Upper lobe of right lung (tissue), 1 donor: ENCODE data around the gene EHBP1L1. TPM values are rescaled to one million over a fixed set of nuclear protein-coding genes. Genes with fewer than 3 reads are reported as not detected.
A peak's percentile ranks its signal among the peaks of the same experiment; 100 is the strongest.

ENCODE experiments used
- ATAC-seq: fragments of 200-7000 bp; cut with Tn5 transposase; one replicate; pipeline ENCODE4 v1.9.1; 2020; ENCODE audit warnings: mild to moderate bottlenecking, moderate library complexity
- DNase-seq: peaks from one replicate; pipeline ENCODE4 v3.0.0-alpha.2; 2020
- H3K27ac ChIP-seq: fragments of 200-600 bp; one replicate; pipeline ENCODE4 v1.8.0; 2022
- H3K27me3 ChIP-seq: fragments of 200-600 bp; one replicate; pipeline ENCODE4 v1.8.0; 2022; ENCODE audit warnings: mild to moderate bottlenecking
- H3K36me3 ChIP-seq: fragments of 200-600 bp; one replicate; pipeline ENCODE4 v1.8.0; 2022
- H3K4me1 ChIP-seq: fragments of 200-600 bp; one replicate; pipeline ENCODE4 v1.8.0; 2022
- H3K4me3 ChIP-seq: fragments of 200-600 bp; one replicate; pipeline ENCODE4 v1.8.0; 2022; ENCODE audit warnings: mild to moderate bottlenecking
- H3K9me3 ChIP-seq: fragments of 200-600 bp; one replicate; pipeline ENCODE4 v1.8.0; 2022
- intact Hi-C: fragments of 100-400 bp; cut with DNase I; formaldehyde crosslinking; loops from one replicate; pipeline ENCODE4 v1.11.0; 2022
- total RNA-seq: library from RNA; stranded (reverse); fragmentation: NEBNext Ultra II Directional; extraction: Animal tissue kit (Norgen Biotek cat#: 25700); gene quantifications from one replicate; pipeline ENCODE4 v1.2.1, GENCODE V29; 2021
- TF ChIP-seq, protein P1 (sequence below): fragments of 200-600 bp; IDR thresholded peaks from one replicate; pipeline ENCODE4 v1.8.0; 2022; ENCODE audit warnings: antibody characterized with exemption
- donor health status: DM: no; HTN: yes; CAD: no; lungs with severe emphysema.

The EHBP1L1 gene
- total RNA-seq, 1 donor from 2014 or later: 88.3 TPM

DNA sequence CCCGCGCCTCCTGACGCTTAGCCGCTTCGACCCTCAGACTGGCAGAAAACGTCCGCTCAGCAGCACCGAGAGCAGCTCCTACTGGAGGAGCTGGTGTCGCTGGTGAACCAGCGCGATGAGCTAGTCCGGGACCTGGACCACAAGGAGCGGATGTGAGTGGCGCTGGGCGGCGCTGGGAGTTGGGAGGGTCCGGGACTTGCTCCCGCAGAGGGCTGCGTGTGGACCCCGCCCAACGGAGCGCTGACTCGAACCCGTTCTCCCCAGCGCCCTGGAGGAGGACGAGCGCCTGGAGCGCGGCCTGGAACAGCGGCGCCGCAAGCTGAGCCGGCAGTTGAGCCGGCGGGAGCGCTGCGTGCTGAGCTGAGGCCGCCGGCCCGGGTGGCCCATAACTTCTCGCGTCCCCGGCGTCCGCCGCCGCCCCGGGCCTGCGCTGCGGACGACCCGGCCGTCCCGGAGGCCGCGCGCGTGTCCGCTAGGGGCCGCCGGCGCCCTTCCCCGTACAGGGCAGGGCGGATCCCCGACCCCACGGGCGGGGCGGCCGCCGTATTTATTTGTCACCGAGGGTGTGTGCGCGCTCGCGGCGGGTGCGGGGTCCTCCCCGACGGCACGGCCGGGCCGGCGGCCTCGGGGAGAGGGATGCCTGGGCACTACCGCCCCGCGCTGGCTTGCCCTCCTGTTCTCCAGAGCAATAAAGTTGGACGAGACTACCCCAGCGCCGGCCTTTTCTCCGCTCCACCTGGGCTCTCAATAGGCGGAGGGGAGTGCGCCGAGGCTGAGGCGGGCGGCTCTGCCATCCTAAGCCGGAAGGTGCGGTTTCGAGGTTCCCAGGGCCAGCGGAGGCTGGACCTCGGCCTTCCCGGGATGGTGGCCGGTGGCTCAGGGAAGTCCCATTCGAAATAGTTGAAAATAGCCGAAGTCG, 16.3 kb downstream of the EHBP1L1 start:
- H3K27ac ChIP-seq: no peak overlapping the region
- H3K4me1 ChIP-seq: peaks cover 13% of the 10 kb centered on the region
- intact Hi-C loops: no loop called here
- peak; percentile 23 for ATAC-seq
- no peaks in the 10 kb centered on the region for H3K27me3 ChIP-seq
- DNase-seq: peak; percentile 69
- H3K9me3 ChIP-seq: no peaks in the 10 kb centered on the region
- no peak overlapping the region for H3K4me3 ChIP-seq
- peaks cover 27% of the 10 kb centered on the region for H3K36me3 ChIP-seq
- TF ChIP-seq, protein P1, sequence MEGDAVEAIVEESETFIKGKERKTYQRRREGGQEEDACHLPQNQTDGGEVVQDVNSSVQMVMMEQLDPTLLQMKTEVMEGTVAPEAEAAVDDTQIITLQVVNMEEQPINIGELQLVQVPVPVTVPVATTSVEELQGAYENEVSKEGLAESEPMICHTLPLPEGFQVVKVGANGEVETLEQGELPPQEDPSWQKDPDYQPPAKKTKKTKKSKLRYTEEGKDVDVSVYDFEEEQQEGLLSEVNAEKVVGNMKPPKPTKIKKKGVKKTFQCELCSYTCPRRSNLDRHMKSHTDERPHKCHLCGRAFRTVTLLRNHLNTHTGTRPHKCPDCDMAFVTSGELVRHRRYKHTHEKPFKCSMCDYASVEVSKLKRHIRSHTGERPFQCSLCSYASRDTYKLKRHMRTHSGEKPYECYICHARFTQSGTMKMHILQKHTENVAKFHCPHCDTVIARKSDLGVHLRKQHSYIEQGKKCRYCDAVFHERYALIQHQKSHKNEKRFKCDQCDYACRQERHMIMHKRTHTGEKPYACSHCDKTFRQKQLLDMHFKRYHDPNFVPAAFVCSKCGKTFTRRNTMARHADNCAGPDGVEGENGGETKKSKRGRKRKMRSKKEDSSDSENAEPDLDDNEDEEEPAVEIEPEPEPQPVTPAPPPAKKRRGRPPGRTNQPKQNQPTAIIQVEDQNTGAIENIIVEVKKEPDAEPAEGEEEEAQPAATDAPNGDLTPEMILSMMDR: no peak

DNA sequence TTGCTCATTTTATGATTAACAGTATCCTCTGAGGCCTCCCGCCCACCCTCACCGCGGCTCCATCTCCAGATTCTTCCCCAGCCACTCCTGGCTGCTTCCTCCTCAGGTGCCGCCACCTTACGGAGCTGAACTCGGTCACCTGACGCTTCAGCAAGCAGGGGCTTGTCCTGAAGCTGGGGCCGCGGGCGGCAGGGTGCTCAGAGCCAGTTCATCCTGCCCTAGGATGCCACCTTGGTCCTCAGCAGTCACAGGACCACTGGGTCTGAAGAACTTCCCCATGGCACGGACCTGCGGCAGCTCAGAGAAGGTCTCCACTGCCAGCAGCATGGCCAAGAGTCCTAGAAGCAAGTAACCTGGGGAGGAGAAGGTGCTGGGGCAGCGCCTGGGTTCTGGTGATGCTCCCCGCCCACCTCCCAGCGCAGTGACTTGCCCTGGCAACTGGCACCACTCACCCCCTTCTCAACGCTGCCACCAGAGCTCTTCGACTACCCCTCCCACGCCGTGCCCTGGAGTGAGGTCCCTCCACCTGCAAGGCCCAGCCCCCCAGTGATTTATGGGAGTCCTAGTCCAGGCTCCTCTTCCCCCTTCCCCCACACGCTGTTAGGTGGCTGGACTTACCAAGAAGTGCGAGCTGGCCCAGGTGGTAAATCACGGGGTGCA, 17.1 kb downstream of the EHBP1L1 start:
- no peaks in the 10 kb centered on the region for H3K9me3 ChIP-seq
- no peaks in the 10 kb centered on the region for H3K27me3 ChIP-seq
- H3K4me1 ChIP-seq: peaks cover 6% of the 10 kb centered on the region
- H3K36me3 ChIP-seq: peaks cover 35% of the 10 kb centered on the region
- no peak for DNase-seq
- ATAC-seq: no peak
- H3K4me3 ChIP-seq: no peak overlapping the region
- intact Hi-C loops: no loop called here
- no peak overlapping the region for H3K27ac ChIP-seq
- TF ChIP-seq, protein P1: no peak

DNA sequence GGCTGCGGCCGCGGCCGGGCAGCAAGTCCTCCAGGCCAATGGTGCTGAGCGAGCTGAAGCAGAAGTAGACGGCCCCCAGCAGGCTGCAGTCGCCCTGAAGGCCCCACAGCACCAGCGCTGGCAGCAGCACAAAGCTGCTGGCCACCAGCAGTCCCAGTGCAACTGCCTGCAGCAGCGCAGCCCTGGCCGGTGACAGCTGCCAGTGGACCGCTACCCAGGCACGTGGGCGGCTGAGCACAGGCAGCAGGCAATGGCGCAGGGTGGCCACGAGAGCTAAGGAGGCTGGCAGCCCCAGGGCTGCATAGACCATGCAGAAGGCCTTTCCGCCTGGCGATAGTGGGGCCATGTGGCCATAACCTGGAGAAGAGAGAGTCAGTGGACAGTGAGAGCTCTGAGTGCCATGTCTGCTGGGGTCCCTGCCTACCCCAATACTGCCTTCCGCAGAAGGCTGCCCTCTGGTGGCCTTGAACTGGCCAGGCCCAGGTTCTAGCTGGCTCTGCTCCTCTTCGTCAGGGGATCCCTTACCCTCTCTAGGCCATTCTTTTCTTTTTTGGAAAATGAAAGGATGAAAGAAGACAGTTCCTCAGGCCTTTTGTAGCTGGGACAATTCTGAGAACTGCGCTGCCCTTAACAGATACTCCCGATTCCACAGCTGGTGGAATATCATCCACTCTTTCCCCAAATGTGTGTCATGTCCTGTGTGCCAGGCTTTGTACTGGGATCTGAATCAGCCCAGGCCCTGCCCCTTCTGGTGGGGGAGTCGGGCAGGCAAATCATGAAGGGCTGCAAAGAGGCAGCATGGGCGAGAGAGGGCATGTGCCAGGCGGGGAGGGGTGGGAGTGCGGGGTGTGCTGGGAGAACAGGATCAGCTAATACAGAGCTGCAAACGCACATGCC, 17.9 kb downstream of the EHBP1L1 start:
- intact Hi-C loops: no loop called here
- Histone ChIP-seq H3K9me3 (no peaks in the 10 kb centered on the region), H3K36me3 (peaks cover 43% of the 10 kb centered on the region), H3K4me1 (no peaks in the 10 kb centered on the region), H3K27ac (no peak overlapping the region), H3K4me3 (no peak overlapping the region), H3K27me3 (no peaks in the 10 kb centered on the region)
- no peak for DNase-seq
- TF ChIP-seq, protein P1: peak; percentile 67
- peak; percentile 48 for ATAC-seq

DNA sequence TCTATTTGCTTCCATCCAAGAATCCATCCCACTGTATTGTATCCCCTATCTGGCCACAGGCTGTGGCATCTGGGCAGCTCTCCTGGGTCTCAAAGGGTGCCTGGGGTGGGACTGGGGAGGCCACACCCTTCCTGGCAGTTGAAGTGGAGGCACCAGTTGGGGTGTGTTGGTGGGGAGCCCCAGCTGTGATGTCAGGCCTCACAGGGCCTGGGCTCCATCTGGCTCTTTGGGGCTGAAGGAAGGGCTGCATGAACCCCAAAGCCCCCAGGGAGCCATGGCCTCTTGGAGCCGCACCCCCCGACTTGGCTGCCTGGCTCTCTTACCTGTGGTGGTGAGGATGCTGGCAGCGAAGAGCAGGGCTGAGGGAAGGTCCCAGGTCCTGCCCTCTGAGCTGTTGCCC, 19.3 kb downstream of the EHBP1L1 start:
- peaks cover 41% of the 10 kb centered on the region for H3K36me3 ChIP-seq
- ATAC-seq (peak; percentile 1), DNase-seq (no peak)
- H3K27me3 ChIP-seq: no peaks in the 10 kb centered on the region
- H3K4me1 ChIP-seq: no peaks in the 10 kb centered on the region
- intact Hi-C loops: no loop called here
- peak overlapping the region; percentile 11 for H3K27ac ChIP-seq
- H3K9me3 ChIP-seq: no peaks in the 10 kb centered on the region
- no peak overlapping the region for H3K4me3 ChIP-seq
- TF ChIP-seq, protein P1: no peak

DNA sequence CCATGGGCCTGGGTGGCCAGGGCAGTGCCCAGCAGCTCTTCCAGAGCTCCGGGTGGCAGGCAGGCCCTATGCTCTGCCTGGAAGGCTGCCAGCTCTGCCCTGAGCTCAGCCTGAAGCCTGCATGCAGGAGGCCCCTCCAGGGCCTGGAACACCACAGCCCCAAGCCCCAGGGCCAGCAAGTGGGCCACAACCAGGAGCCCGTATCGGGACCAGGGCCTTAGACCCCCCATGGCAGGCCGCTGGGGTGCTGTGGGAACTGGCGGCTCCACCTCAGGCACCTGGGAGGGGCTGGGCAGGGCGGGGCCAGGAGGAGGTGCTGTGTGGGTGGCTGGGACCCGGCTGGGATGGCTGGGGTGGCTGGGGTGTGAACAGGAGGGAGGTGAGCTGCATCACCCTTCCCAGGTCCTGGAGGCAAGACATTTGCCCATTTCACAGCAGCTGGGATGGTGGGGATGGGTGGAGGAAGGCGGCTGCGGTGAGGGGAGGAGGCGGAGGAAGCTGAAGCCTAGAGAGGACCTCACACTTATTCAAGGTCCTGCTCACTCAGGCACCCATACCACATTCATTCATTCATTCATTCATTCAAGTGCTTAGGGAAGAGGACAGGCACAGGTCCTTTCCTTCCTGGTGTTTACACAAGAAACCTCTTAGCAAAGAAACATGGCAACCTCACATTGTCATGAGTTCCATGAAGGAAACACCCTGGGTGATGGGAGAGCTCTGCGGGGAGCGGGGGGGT, 19.9 kb downstream of the EHBP1L1 start, which contains the start of gene KCNK7:
TSS of gene KCNK7 (minus strand) at position 258 of the 739 bp plus-strand sequence. CDS start at position 230, 28 bp downstream.
- Histone ChIP-seq H3K4me3 (no peak within 1 kb of the TSS), H3K4me1 (no peaks in the 10 kb centered on the region), H3K27me3 (no peaks in the 10 kb centered on the region), H3K36me3 (peaks cover 35% of the 10 kb centered on the region), H3K9me3 (no peaks in the 10 kb centered on the region), H3K27ac (peak within 1 kb of the TSS; percentile 11)
- TF ChIP-seq, protein P1: no peak
- intact Hi-C loops: no loop called here
- no peak for ATAC-seq
- no peak for DNase-seq
